Caki2 (cell line): Measurements from ENCODE around the gene ASTN2. TPM values are rescaled to one million over a fixed set of nuclear protein-coding genes. Genes with fewer than 3 reads are reported as not detected.

Experiments
- DNase-seq: peaks from one replicate; pipeline ENCODE4 v3.0.0-alpha.2; 2015; ENCODE audit warnings: low read depth
- in situ Hi-C: cut with HindIII; loops from 2 replicates; pipeline ENCODE4 v1.10.0; 2016; ENCODE audit warnings: low sequenced_read_pairs, low pct_unique_long_range_greater_than_20kb, mixed read lengths
- total RNA-seq: library from RNA; depleted of rRNA; stranded (reverse); fragments of >200 nt; shearing (Covaris generic); gene quantifications from 2 replicates; pipeline ENCODE4 v1.2.3, GENCODE V29; 2014; ENCODE audit warnings: low replicate concordance

ASTN2 gene
- total RNA-seq, 1 experiment from 2014 or later: 25.1 TPM

GRCh38 chr9:116605904-116606341 lies 808.9 kb downstream of the ASTN2 start:
- DNase-seq: no peak
- in situ Hi-C loops: no loop called here

GRCh38 chr9:116605060-116605459 lies 809.8 kb downstream of the ASTN2 start:
- DNase-seq: no peak
- in situ Hi-C loops: no loop called here

DNA sequence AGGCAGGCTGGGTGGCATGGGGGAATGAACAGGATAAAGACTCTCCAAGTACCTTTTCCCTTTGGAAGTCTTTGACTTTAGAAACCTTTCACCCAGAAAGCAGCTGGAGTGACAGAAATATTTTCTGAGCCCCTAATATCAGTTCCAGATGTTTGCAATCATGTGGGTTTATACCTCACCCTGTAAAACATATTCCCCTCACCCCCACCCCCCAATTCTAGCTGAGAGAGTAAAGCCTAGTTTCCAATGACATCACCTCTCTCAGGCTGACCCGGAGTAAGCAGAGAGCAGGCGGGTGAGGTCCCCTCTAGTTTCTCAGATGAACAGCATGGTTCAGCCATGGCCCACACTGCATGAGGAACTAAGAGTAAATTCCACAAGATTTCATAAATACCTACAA lies 810.6 kb downstream of the ASTN2 start:
- in situ Hi-C loops: no loop called here
- no peak for DNase-seq

- in situ Hi-C loops: no loop called here
These were observed 815.4 kb downstream of the ASTN2 start for GRCh38 chr9:116599342-116599884.

GRCh38 chr9:116596646-116597045 lies 818.2 kb downstream of the ASTN2 start:
- in situ Hi-C loops: no loop called here
- no peak for DNase-seq

More at GRCh38 chr9:116599342-116599884, 815.4 kb downstream of the ASTN2 start:
- no peak for DNase-seq

- in situ Hi-C loops: no loop called here
- DNase-seq: peak; percentile 16
These were observed 820.3 kb downstream of the ASTN2 start for GRCh38 chr9:116594547-116594946.

DNA sequence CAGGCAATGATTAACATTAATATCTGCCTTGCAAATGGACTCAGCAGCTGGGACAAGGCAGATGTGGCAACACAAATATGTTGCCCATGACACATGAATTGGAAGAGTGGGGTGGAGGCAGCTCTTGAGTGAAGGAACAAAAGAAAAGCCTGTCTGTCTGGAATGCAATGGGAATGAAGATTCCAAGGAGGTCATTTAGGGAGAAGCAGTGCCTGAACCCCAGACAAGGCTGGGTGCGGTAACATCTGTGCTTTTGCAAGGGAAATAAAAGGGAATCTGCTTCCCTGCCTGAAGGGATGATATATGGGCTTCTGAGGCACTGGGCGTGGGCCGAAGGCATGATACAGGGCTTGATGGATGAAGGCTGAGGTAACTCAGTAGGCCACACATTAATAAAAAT lies 821.9 kb downstream of the ASTN2 start:
- in situ Hi-C loops: no loop called here

GRCh38 chr9:116589392-116590354 lies 825.2 kb downstream of the ASTN2 start:
- in situ Hi-C loops: no loop called here
- DNase-seq: peak; percentile 19

More for the DNA sequence above, 821.9 kb downstream of the ASTN2 start:
- no peak for DNase-seq

GRCh38 chr9:116587919-116588318 lies 826.9 kb downstream of the ASTN2 start:
- no peak for DNase-seq
- in situ Hi-C loops: no loop called here

DNA sequence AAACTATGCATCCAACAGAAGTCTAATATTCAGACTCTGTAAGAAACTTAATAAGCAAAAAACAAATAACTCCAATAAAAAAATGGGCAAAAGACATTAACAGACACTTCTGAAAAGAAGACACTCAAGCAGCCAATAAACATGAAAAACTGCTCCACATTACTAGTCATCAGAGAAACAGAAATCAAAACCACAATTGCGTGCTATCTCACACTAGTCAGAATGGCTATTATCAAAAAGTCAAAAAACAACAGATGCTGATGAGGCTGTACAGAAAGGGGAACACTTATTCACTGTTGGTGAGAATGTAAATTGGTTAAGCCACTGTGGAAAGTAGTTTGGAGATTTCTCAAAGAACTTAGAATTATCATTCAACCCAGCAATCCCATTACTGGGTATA lies 829.0 kb downstream of the ASTN2 start:
- in situ Hi-C loops: no loop called here
- no peak for DNase-seq

DNA sequence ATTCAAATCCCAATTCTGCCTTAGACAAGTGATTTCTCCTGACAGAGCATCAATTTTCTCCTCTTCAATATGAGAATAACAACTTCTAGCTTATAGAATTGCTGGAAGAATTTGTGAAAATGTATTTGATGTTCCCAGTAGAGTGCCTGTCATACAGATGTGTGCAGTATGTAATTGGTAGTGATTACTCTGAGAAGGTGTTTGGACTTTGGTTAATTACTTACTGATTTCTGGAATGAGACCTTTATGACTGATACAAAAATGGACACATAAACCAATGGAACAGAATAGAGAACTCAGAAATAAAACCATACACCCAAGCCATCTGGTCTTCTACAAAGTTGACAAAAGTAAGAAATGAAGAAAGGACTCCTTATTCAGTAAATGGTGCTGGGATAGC lies 829.7 kb downstream of the ASTN2 start:
- in situ Hi-C loops: no loop called here
- no peak for DNase-seq

- in situ Hi-C loops: no loop called here
- no peak for DNase-seq
These were observed 834.0 kb downstream of the ASTN2 start for GRCh38 chr9:116580853-116581252.

DNA sequence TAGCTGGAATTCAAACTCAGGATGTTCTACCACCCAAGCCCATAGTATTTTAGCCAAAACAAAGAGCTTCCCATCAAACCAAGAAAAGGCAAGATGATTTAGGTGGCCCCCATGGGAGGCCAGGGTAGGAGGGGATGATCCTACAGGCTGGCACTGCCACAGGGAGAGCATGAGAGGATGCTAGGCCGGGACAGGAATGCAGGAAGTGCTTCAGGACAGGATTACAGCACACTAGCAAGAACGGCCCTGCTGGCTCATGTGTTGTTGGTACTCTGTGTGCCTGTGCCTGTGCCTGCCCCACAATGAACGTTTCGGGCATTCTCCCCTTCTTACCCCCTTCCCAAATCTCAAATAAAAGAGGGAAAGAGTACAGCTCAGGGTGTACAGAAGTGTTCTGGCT lies 838.5 kb downstream of the ASTN2 start:
- in situ Hi-C loops: no loop called here
- no peak for DNase-seq

- in situ Hi-C loops: no loop called here
- no peak for DNase-seq
These were observed 840.7 kb downstream of the ASTN2 start for GRCh38 chr9:116574027-116574679.

GRCh38 chr9:116572095-116572748 lies 842.6 kb downstream of the ASTN2 start:
- in situ Hi-C loops: no loop called here
- DNase-seq: peak; percentile 85

GRCh38 chr9:116569111-116569510 lies 845.7 kb downstream of the ASTN2 start:
- in situ Hi-C loops: no loop called here
- no peak for DNase-seq

GRCh38 chr9:116566677-116567488 lies 848.0 kb downstream of the ASTN2 start:
- in situ Hi-C loops: no loop called here
- DNase-seq: peak; percentile 92

DNA sequence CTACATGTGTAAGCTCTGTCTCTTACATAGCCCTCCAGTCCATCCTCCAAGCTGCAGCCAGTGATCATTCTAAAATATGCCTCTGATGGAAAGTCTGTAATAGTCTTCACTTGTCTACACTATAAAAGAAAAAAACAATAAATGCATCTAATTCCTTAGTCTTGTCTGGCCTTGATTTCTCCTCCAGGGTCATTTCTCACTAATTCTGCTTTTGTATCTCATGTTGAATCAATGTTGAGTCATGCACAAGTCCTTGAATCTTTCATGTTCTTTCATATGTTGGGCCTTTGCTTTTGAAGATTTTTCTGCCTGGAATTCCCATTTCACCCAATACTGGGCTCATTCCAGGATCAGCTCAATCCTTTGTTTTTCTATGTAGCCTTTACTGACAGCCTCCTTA lies 848.9 kb downstream of the ASTN2 start:
- DNase-seq: peak; percentile 12
- in situ Hi-C loops: no loop called here
